SK-N-SH treated with all-trans-retinoic acid at 6 μM for 48 hours (cell line): ENCODE measurements around the gene CD300LB.
"Not testable (repeated sequence)": the region's sequence is repeated elsewhere in the genome, so short reads cannot be mapped to it uniquely, and the experiment has no call there.

Source experiments
- PATZ1 ChIP-seq: fragments of 250-450 bp; sonication (Bioruptor Pico); IDR thresholded peaks from 2 replicates; pipeline ENCODE4 v1.8.0; 2020; ENCODE audit warnings: mild to moderate bottlenecking, moderate library complexity, borderline replicate concordance
- TCF4 ChIP-seq: fragments of 250-450 bp; sonication (Bioruptor Pico); IDR thresholded peaks from 2 replicates; pipeline ENCODE4 v1.8.0; 2021; ENCODE audit warnings: mild to moderate bottlenecking, moderate library complexity, borderline replicate concordance
- TF ChIP-seq, protein P1 (sequence below): fragments of 250-450 bp; sonication (Bioruptor Pico); IDR thresholded peaks from 2 replicates; pipeline ENCODE4 v1.8.0; 2021; ENCODE audit warnings: low read depth, mild to moderate bottlenecking, moderate library complexity, borderline replicate concordance

GRCh38 chr17:74518413-74518981, 12.8 kb downstream of the CD300LB start:
- TF ChIP-seq TCF4, PATZ1 (CRISPR knock-in tag): not testable (repeated sequence)
- TF ChIP-seq, protein P1, sequence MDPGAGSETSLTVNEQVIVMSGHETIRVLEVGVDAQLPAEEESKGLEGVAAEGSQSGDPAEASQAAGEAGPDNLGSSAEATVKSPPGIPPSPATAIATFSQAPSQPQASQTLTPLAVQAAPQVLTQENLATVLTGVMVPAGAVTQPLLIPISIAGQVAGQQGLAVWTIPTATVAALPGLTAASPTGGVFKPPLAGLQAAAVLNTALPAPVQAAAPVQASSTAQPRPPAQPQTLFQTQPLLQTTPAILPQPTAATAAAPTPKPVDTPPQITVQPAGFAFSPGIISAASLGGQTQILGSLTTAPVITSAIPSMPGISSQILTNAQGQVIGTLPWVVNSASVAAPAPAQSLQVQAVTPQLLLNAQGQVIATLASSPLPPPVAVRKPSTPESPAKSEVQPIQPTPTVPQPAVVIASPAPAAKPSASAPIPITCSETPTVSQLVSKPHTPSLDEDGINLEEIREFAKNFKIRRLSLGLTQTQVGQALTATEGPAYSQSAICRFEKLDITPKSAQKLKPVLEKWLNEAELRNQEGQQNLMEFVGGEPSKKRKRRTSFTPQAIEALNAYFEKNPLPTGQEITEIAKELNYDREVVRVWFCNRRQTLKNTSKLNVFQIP (CRISPR knock-in tag), result not testable (repeated sequence)
